SK-N-SH (cell line): ENCODE results near the gene TSPAN32. TPM values are rescaled to one million over a fixed set of nuclear protein-coding genes. Genes with fewer than 3 reads are reported as not detected.

Experiments used
- CTCF ChIA-PET: fragments of 300-600, 350-600 bp; formaldehyde crosslinking; extraction: SDS; loops from one replicate; lab custom pipeline; 2021; lab: Yijun Ruan, JAX
- POLR2A ChIA-PET: fragments of 350-600 bp; sonication (Branson Sonifier 250); formaldehyde crosslinking; extraction: SDS; loops from one replicate; lab custom pipeline; 2020; ENCODE audit warnings: antibody characterized with exemption, inconsistent platforms; lab: Yijun Ruan, JAX
- DNase-seq: peaks from one replicate; pipeline ENCODE4 v3.0.0; 2012
- H2AFZ ChIP-seq: fragments of 200-600 bp; sonication (generic); 2 replicates; pipeline ENCODE4 v1.8.1; 2016; ENCODE audit warnings: antibody characterized with exemption, mild to moderate bottlenecking, low read depth
- H3F3A ChIP-seq: fragments of 200-600 bp; sonication (generic); replicated peaks from 2 replicates; pipeline ENCODE3; 2016; ENCODE audit warnings: antibody characterized with exemption, mild to moderate bottlenecking; ENCODE audit not compliant: insufficient read depth
- H3K27ac ChIP-seq, 2 experiments: fragments of 200-500 bp in 1 of 2; fragments of 200-600 bp in 1 of 2; sonication (Bioruptor generic) in 1 of 2; sonication (generic), shearing (Covaris generic) in 1 of 2; 2 replicates each; pipeline versions ENCODE4 v1.5.1 to v1.6.1; 2014 to 2016; ENCODE audit warnings: low read depth in 2 of 2, inconsistent platforms in 1 of 2, low read length in 1 of 2, mild to moderate bottlenecking in 1 of 2, mixed read lengths in 1 of 2
- H3K27me3 ChIP-seq: fragments of 200-600 bp; sonication (generic), shearing (Covaris generic); 2 replicates; pipeline ENCODE4 v1.6.1; 2016; ENCODE audit warnings: mixed run types; ENCODE audit not compliant: insufficient read depth
- H3K36me3 ChIP-seq, 2 experiments: fragments of 200-500 bp in 1 of 2; fragments of 200-600 bp in 1 of 2; sonication (Bioruptor generic) in 1 of 2; sonication (generic) in 1 of 2; replicated peaks in 1 of 2; 2 replicates each; pipeline versions ENCODE3 to v1.5.1; 2014 to 2016; ENCODE audit warnings: low read length in 1 of 2, mild to moderate bottlenecking in 1 of 2; ENCODE audit not compliant: insufficient read depth in 2 of 2, control insufficient read depth in 1 of 2
- H3K4me1 ChIP-seq, 2 experiments: fragments of 200-500 bp in 1 of 2; fragments of 200-600 bp in 1 of 2; sonication (Bioruptor generic) in 1 of 2; sonication (generic), shearing (Covaris generic) in 1 of 2; 2 replicates each; pipeline versions ENCODE4 v1.5.1 to v1.6.1; 2014 to 2016; ENCODE audit warnings: low read depth in 1 of 2, low read length in 1 of 2, mixed run types in 1 of 2; ENCODE audit not compliant: insufficient read depth in 2 of 2, control insufficient read depth in 1 of 2
- H3K4me2 ChIP-seq: fragments of 200-600 bp; sonication (generic), shearing (Covaris generic); 2 replicates; pipeline ENCODE4 v1.6.1; 2017; ENCODE audit warnings: mixed run types
- H3K4me3 ChIP-seq, 2 experiments: fragments of 200-500 bp in 1 of 2; fragments of 200-600 bp in 1 of 2; sonication (Bioruptor generic) in 1 of 2; sonication (generic), shearing (Covaris generic) in 1 of 2; 2 replicates each; pipeline versions ENCODE4 v1.5.1 to v1.8.1; 2014 to 2016; ENCODE audit warnings: low read depth in 2 of 2, inconsistent platforms in 1 of 2, low read length in 1 of 2, mild to moderate bottlenecking in 1 of 2, mixed read lengths in 1 of 2, moderate library complexity in 1 of 2
- H3K79me2 ChIP-seq: fragments of 200-600 bp; sonication (generic); 2 replicates; pipeline ENCODE4 v1.8.1; 2017; ENCODE audit warnings: mild to moderate bottlenecking; ENCODE audit not compliant: insufficient read depth
- H3K9ac ChIP-seq: fragments of 200-600 bp; sonication (generic); 2 replicates; pipeline ENCODE4 v1.6.1; 2017; ENCODE audit warnings: mixed run types
- H3K9me2 ChIP-seq: fragments of 200-600 bp; sonication (generic); 2 replicates; pipeline ENCODE4 v1.6.1; 2017; ENCODE audit warnings: mixed run types
- H3K9me3 ChIP-seq: fragments of 200-600 bp; sonication (generic); 2 replicates; pipeline ENCODE4 v1.6.1; 2017; ENCODE audit warnings: mixed run types, mild to moderate bottlenecking, moderate library complexity
- H4K20me1 ChIP-seq: fragments of 200-600 bp; sonication (generic); 2 replicates; pipeline ENCODE4 v1.6.1; 2017; ENCODE audit warnings: mild to moderate bottlenecking, mixed run types; ENCODE audit not compliant: insufficient read depth
- CHD2 ChIP-seq: fragments of 150-350 bp; IDR thresholded peaks from 2 replicates; pipeline ENCODE4 v1.6.1; 2018; ENCODE audit warnings: low read length; ENCODE audit not compliant: partially characterized antibody
- CTCF ChIP-seq: fragments of 200-600 bp; sonication (generic); IDR thresholded peaks from 2 replicates; pipeline ENCODE4 v1.6.1; 2017; ENCODE audit warnings: antibody characterized with exemption, mild to moderate bottlenecking, moderate library complexity
- GATA2 ChIP-seq: sonication (generic); formaldehyde crosslinking; IDR thresholded peaks from 2 replicates; pipeline ENCODE4 v1.5.0; 2020; ENCODE audit warnings: mild to moderate bottlenecking, missing genetic modification reagents
- NFIC ChIP-seq: IDR thresholded peaks from 2 replicates; pipeline ENCODE4 v1.4.0; 2012; ENCODE audit warnings: borderline replicate concordance
- RAD21 ChIP-seq: IDR thresholded peaks from 2 replicates; pipeline ENCODE4 v1.6.1; 2012; ENCODE audit warnings: mild to moderate bottlenecking, low read length
- TCF12 ChIP-seq: IDR thresholded peaks from 2 replicates; pipeline ENCODE4 v1.4.0; 2012
- WGBS: methylation state at CpG from one replicate; pipeline ENCODE4 v1.1.6; 2017; ENCODE audit warnings: low lambda C conversion rate; 5-methylcytosine and 5-hydroxymethylcytosine counted together
- polyA plus RNA-seq, 3 experiments: library from polyadenylated mRNA; depleted of rRNA; stranded (reverse); fragments of >200 nt; gene quantifications; 2 replicates each; pipeline ENCODE4 v1.2.3, GENCODE V29; 2012
- TF ChIP-seq, protein P1 (sequence below): IDR thresholded peaks from 2 replicates; pipeline ENCODE4; 2012

Gene TSPAN32
- polyA plus RNA-seq, 1 of the 3 experiments (the other 2 are of a cell fraction), result 0.12 TPM

DNA sequence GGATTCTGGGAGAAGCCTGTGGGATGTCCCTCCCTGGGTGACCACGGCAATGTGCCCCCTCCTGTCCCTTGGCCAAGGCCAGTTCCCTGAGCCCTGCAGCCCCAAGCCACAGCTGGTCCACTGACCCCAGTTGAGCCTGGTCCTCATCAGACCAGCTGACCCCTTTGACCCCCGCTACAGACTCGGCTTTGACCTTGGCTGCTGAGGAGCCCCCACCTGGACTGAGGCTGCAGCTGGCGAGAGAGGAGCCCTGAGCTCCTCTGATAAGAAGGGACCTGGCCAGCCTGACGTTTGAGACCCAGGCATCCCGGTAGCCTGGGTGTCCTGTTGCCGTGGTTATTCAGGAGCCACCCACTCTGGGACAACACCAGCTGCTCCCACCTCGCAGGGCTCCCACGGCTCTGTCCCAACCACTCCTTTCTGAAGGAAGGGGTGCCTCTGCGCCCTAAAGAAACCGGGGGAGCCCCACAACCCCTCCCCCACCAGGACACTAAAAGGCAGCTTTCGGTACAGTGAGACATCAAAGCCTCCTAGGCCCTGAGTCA is 34.4 kb upstream of the TSPAN32 start:
- H3K36me3 ChIP-seq, result no peaks in the 10 kb centered on the region
- no peak overlapping the region for H3K4me3 ChIP-seq
- H4K20me1 ChIP-seq, result no peaks in the 10 kb centered on the region
- CTCF ChIA-PET, result interaction anchor here (1.1 to 1.6 kb wide), 3 partner anchors 38 to 153 kb away, joined by 3 to 5 read pairs (median 5); no protein-coding TSS in a partner anchor
- WGBS, result 73% methylated on average over 10 of the region's 12 CpGs
- H3K9me2 ChIP-seq, result no peaks in the 10 kb centered on the region
- H2AFZ ChIP-seq, result no peak overlapping the region
- no peak for DNase-seq
- H3K4me2 ChIP-seq, result no peak overlapping the region
- no peaks in the 10 kb centered on the region for H3K9me3 ChIP-seq
- peaks cover 16% of the 10 kb centered on the region for H3K27me3 ChIP-seq
- H3F3A ChIP-seq, result no peaks in the 10 kb centered on the region
- H3K79me2 ChIP-seq, result no peaks in the 10 kb centered on the region
- H3K4me1 ChIP-seq, result no peaks in the 10 kb centered on the region
- TF ChIP-seq TCF12 (no peak), CTCF (no peak)
- no peak overlapping the region for H3K27ac ChIP-seq
- no peak overlapping the region for H3K9ac ChIP-seq
- POLR2A ChIA-PET, result no interaction called here

- no peak for DNase-seq
- no peaks in the 10 kb centered on the region for H3K9me3 ChIP-seq
- H3K27me3 ChIP-seq, result peaks cover 16% of the 10 kb centered on the region
- WGBS, result 60% methylated on average over 8 of the region's 26 CpGs
- H3K9me2 ChIP-seq, result no peaks in the 10 kb centered on the region
- TF ChIP-seq CHD2 (no peak), GATA2 (no peak), CTCF (no peak), NFIC (no peak), RAD21 (no peak)
- TF ChIP-seq, protein P1, sequence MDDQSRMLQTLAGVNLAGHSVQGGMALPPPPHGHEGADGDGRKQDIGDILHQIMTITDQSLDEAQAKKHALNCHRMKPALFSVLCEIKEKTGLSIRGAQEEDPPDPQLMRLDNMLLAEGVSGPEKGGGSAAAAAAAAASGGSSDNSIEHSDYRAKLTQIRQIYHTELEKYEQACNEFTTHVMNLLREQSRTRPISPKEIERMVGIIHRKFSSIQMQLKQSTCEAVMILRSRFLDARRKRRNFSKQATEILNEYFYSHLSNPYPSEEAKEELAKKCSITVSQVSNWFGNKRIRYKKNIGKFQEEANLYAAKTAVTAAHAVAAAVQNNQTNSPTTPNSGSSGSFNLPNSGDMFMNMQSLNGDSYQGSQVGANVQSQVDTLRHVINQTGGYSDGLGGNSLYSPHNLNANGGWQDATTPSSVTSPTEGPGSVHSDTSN, result no peak
- TF ChIP-seq, all 33 proteins: peak for 0
- Histone ChIP-seq H3F3A (no peaks in the 10 kb centered on the region), H4K20me1 (no peaks in the 10 kb centered on the region), H3K27ac (no peak overlapping the region), H3K4me3 (no peak overlapping the region), H2AFZ (no peak overlapping the region), H3K4me1 (no peaks in the 10 kb centered on the region), H3K36me3 (no peaks in the 10 kb centered on the region), H3K9ac (no peak overlapping the region), H3K4me2 (no peak overlapping the region), H3K79me2 (no peaks in the 10 kb centered on the region)
- ChIA-PET POLR2A (no interaction called here), CTCF (interaction anchor here (1.1 to 2.2 kb wide), 4 partner anchors 37 to 153 kb away, joined by 3 to 8 read pairs (median 5); no protein-coding TSS in a partner anchor)
Measured at GRCh38 chr11:2267851-2268728, 33.7 kb upstream of the TSPAN32 start.
